Right cardiac atrium (tissue), 5 donors: Measurements from ENCODE around the gene CCDC39. TPM values are rescaled to one million over a fixed set of nuclear protein-coding genes. Genes with fewer than 3 reads are reported as not detected.
"Not testable (repeated sequence)": the region's sequence is repeated elsewhere in the genome, so short reads cannot be mapped to it uniquely, and the experiment has no call there.

Experiments
- ATAC-seq, 2 donors: fragments of 200-7000 bp; cut with Tn5 transposase; one replicate each; pipeline versions ENCODE4 v1.8.0 to v1.9.1; 2020; ENCODE audit warnings: moderate library complexity in 2 of 2, mild to moderate bottlenecking in 1 of 2
- DNase-seq, 3 donors: peaks; one replicate each; pipeline ENCODE4 v3.0.0-alpha.2; 2020
- H3K27ac ChIP-seq: one replicate; pipeline ENCODE4 v1.5.1; 2013; ENCODE audit warnings: mild to moderate bottlenecking, low read length, control low read depth, moderate library complexity
- H3K27me3 ChIP-seq: one replicate; pipeline ENCODE4 v1.6.1; 2013; ENCODE audit not compliant: control insufficient read depth, insufficient read depth
- H3K4me1 ChIP-seq: one replicate; pipeline ENCODE4 v1.6.1; 2013; ENCODE audit warnings: low read length; ENCODE audit not compliant: control insufficient read depth, insufficient read depth
- H3K4me3 ChIP-seq: one replicate; pipeline ENCODE4 v1.5.1; 2013; ENCODE audit warnings: low read length, control low read depth
- H3K9me3 ChIP-seq: one replicate; pipeline ENCODE4 v1.6.1; 2013; ENCODE audit warnings: low read length; ENCODE audit not compliant: control insufficient read depth
- WGBS: extraction: QIAGEN DNeasy Blood & Tissue Kit; methylation state at CpG from one replicate; pipeline ENCODE4 v1.1.7; 2013; 5-methylcytosine and 5-hydroxymethylcytosine counted together
- intact Hi-C, 4 donors: fragments of 100-400 bp; cut with DNase I; formaldehyde crosslinking; loops; one replicate each; pipeline versions ENCODE4 v1.11.0 to v1.14.0; 2022 to 2023
- polyA plus RNA-seq: library from polyadenylated mRNA; stranded (reverse); fragments of 200-250 nt; gene quantifications from one replicate; pipeline ENCODE4 v1.2.3, GENCODE V29; 2013
- total RNA-seq, 4 donors: library from RNA; stranded (reverse); fragmentation: NEBNext Ultra II Directional; extraction: Animal tissue kit (Norgen Biotek cat#: 25700); gene quantifications; one replicate each; pipeline ENCODE4 v1.2.1, GENCODE V29; 2021
- donor health status: healthy with polysubstance abuse.
- donor health status: DM: no; HTN: yes; CAD: no.
- donor health status: DM: no; HTN: no; CAD: no.
- donor health status: DM: no; HTN: yes; CAD: no; lungs with severe emphysema.
- donor health status: DM: yes; HTN: yes; CAD: no.

The CCDC39 gene
- total and polyA plus RNA-seq, 5 donors = not detected

GRCh38 chr3:180624714-180625113, 54.6 kb downstream of the CCDC39 start:
- no peaks in the 10 kb centered on the region for H3K9me3 ChIP-seq
- DNase-seq (no peak), ATAC-seq (no peak)
- no peak overlapping the region for H3K27ac ChIP-seq
- 90% methylated on average over 2 of the region's 2 CpGs for WGBS
- intact Hi-C loops = no loop called here
- H3K4me3 ChIP-seq = no peak overlapping the region
- H3K4me1 ChIP-seq = no peaks in the 10 kb centered on the region
- no peaks in the 10 kb centered on the region for H3K27me3 ChIP-seq

DNA sequence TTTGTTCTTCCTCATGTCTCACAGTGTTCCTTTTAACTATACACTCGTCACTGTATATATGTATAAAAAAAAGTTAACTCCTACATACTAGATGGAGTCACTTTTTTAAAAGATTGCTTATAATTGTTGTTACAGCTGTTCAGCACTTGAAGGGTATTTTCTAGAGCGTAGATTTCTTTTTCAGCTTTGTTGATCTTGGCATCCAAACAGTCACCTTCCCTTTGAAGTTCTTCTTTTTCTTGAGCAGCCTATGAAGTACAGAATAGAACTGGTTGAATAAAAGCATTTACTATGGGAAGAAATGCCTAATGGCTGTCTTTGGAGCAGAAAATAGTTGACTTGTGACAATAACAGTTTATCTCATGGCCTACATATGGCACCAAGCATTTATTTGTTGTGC, 59.6 kb downstream of the CCDC39 start:
- Histone ChIP-seq H3K4me1 (no peaks in the 10 kb centered on the region), H3K9me3 (no peaks in the 10 kb centered on the region), H3K27me3 (no peaks in the 10 kb centered on the region), H3K27ac (no peak overlapping the region), H3K4me3 (no peak overlapping the region)
- ATAC-seq (no peak), DNase-seq (no peak)
- 53% methylated on average over 2 of the region's 2 CpGs for WGBS
- intact Hi-C loops = no loop called here

GRCh38 chr3:180618563-180618962, 60.7 kb downstream of the CCDC39 start:
- H3K4me3 ChIP-seq, H3K27me3 ChIP-seq, H3K9me3 ChIP-seq, intact Hi-C loops, ATAC-seq, H3K27ac ChIP-seq, H3K4me1 ChIP-seq, DNase-seq: not testable (repeated sequence)
- 97% methylated on average over 2 of the region's 2 CpGs for WGBS

- Histone ChIP-seq H3K9me3 (no peaks in the 10 kb centered on the region), H3K4me1 (no peaks in the 10 kb centered on the region), H3K27me3 (no peaks in the 10 kb centered on the region), H3K4me3 (no peak overlapping the region), H3K27ac (no peak overlapping the region)
- WGBS = 95% methylated on average over 2 of the region's 2 CpGs
- ATAC-seq (no peak), DNase-seq (no peak)
- intact Hi-C loops = no loop called here
Measured at GRCh38 chr3:180617049-180617448, 62.2 kb downstream of the CCDC39 start.

DNA sequence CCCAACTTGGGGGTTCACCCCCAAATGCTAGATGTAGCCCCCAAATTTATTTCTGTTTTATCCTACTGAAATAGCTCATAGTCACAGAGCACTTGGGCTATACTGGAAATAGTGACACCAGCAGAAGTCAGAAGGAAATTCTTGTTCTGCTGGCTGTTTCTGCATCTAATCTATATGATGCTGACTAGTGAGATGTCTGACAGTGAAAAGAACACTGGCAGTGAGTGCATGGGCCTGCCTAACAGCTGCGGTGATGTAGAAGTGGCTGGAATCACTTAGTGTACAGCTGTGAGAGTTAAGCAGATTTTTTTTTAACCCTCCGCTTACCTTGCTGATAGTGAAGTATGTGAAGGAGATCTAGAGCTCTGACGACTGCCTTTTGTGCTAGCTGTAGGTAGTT, 63.3 kb downstream of the CCDC39 start:
- H3K4me3 ChIP-seq = no peak overlapping the region

DNA sequence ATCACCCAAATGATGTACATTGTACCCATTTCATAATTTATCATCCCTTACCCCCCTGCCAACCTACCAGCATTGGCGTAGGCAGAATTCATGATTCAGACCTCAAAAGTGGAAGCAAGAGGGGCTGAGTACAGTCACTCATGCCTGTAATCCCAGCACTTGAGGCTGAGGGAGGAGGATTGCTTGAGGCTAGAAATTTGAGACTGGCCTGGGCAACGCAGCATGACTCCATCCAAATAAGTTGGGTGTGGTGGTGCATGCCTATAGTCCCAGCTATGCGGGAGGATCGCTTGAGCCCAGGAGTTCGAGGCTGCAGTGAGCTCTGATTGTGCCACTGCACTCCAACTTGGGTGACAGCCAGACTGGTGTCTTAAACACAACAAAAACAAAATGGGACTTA, 66.9 kb downstream of the CCDC39 start:
- intact Hi-C loops = no loop called here
- 95% methylated on average over 5 of the region's 5 CpGs for WGBS
- ATAC-seq (no peak), DNase-seq (no peak)
- no peaks in the 10 kb centered on the region for H3K27me3 ChIP-seq
- no peaks in the 10 kb centered on the region for H3K9me3 ChIP-seq
- no peak overlapping the region for H3K27ac ChIP-seq
- no peak overlapping the region for H3K4me3 ChIP-seq
- H3K4me1 ChIP-seq = no peaks in the 10 kb centered on the region

More for the DNA sequence above, 63.3 kb downstream of the CCDC39 start:
- intact Hi-C loops = no loop called here
- Histone ChIP-seq H3K27me3 (no peaks in the 10 kb centered on the region), H3K27ac (no peak overlapping the region), H3K4me1 (no peaks in the 10 kb centered on the region), H3K9me3 (no peaks in the 10 kb centered on the region)
- ATAC-seq = no peak
- no peak for DNase-seq
- 36% methylated on average over 3 of the region's 3 CpGs for WGBS

DNA sequence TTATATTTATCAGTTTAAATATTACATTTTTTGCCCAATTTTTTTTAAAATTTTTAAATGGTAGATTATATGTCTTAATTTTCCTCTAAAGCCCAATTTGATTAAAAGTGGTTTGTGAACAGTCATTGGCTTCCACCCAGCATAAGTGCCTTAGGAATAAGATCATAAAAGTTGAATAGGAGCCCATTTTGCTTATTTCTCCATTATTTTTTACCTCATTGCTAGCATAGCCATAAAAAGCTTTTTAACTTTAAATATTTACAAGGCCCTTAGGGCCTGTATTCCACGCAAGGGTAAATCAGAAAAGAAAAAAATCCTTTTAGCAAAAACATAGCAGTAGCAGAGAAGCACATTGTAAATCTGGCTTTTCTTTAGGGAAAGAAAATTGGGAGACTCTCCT, 68.3 kb downstream of the CCDC39 start:
- intact Hi-C loops = no loop called here
- ATAC-seq (no peak), DNase-seq (no peak)
- Histone ChIP-seq H3K27ac (no peak overlapping the region), H3K27me3 (no peaks in the 10 kb centered on the region), H3K4me1 (no peaks in the 10 kb centered on the region), H3K4me3 (no peak overlapping the region), H3K9me3 (no peaks in the 10 kb centered on the region)
- 76% methylated on average over 1 of the region's 1 CpG for WGBS

GRCh38 chr3:180601688-180602666, 77.3 kb downstream of the CCDC39 start, which contains the start of gene TTC14:
TSS of gene TTC14 (plus strand) at chr3:180602163. CDS start at chr3:180602262, 99 bp downstream.
- Histone ChIP-seq H3K4me3 (peak within 1 kb of the TSS; percentile 94), H3K4me1 (no peaks in the 10 kb centered on the region), H3K27ac (peak within 1 kb of the TSS; percentile 74), H3K27me3 (peaks cover 2% of the 10 kb centered on the region), H3K9me3 (no peaks in the 10 kb centered on the region)
- intact Hi-C loops = no loop called here
- DNase-seq (peak; percentile 94 to 97 (median 97)), ATAC-seq (peak; percentile 100)
- 4% methylated on average over 70 of the region's 70 CpGs for WGBS

GRCh38 chr3:180600473-180600872, 78.8 kb downstream of the CCDC39 start:
- no peaks in the 10 kb centered on the region for H3K4me1 ChIP-seq
- H3K9me3 ChIP-seq = no peaks in the 10 kb centered on the region
- ATAC-seq = no peak
- no peak overlapping the region for H3K4me3 ChIP-seq
- peak in 1 of 3 donors; percentile 44 for DNase-seq
- intact Hi-C loops = no loop called here
- WGBS = 97% methylated on average over 15 of the region's 15 CpGs
- peaks cover 2% of the 10 kb centered on the region for H3K27me3 ChIP-seq
- no peak overlapping the region for H3K27ac ChIP-seq

DNA sequence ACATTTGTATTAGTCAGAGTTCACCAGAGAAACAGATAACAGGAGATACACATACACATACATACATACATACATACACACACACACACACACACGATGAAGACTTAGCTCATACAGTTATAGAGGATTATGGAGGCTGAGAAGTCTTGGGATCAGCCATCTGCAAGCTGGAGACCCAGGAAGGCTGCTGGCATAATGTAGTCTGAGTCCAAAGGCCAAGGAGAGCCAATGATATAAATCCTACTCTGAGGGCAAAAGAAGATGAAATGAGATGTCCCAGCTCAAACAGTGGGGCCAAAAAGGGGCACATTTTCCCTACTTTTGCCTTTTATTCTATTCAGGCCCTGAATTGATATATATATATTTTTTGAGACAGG, 83.7 kb downstream of the CCDC39 start:
- Histone ChIP-seq H3K27ac (no peak overlapping the region), H3K9me3 (no peaks in the 10 kb centered on the region), H3K27me3 (peaks cover 2% of the 10 kb centered on the region), H3K4me1 (no peaks in the 10 kb centered on the region), H3K4me3 (no peak overlapping the region)
- WGBS = 31% methylated on average over 1 of the region's 1 CpG
- intact Hi-C loops = loop anchor here in 1 of 4 donors (10.0 kb wide), 1 partner anchor 781 kb away; no protein-coding TSS in a partner anchor
- no peak for ATAC-seq
- DNase-seq = no peak
